Esophagus squamous epithelium (tissue), 5 donors: ENCODE results near the gene RNF150. TPM values are rescaled to one million over a fixed set of nuclear protein-coding genes. Genes with fewer than 3 reads are reported as not detected.

Experiments used
- DNase-seq: peaks from one replicate; lab custom pipeline; 2025; lab: John Stamatoyannopoulos, UW
- H3K27ac ChIP-seq, 4 donors: fragments of 200-600 bp; sonication (generic); one replicate each; pipeline ENCODE4 v1.5.1; 2016 to 2019; ENCODE audit warnings: mild to moderate bottlenecking in 1 of 4
- H3K27me3 ChIP-seq, 4 donors: fragments of 200-600 bp; sonication (generic); 1 replicate in 3 of 4; 2 replicates in 1 of 4; pipeline versions ENCODE4 v1.5.1 to v1.6.0; 2017 to 2021; ENCODE audit warnings: antibody characterized with exemption in 1 of 4
- H3K36me3 ChIP-seq, 3 donors: fragments of 200-600 bp; sonication (generic); one replicate each; pipeline ENCODE4 v1.5.1; 2016 to 2019
- H3K4me1 ChIP-seq, 3 donors: fragments of 200-600 bp; sonication (generic); one replicate each; pipeline ENCODE4 v1.5.1; 2017 to 2019
- H3K4me3 ChIP-seq, 4 donors: fragments of 200-600 bp; sonication (generic); 1 replicate in 3 of 4; 2 replicates in 1 of 4; pipeline ENCODE4 v1.5.1; 2016 to 2019; ENCODE audit warnings: mild to moderate bottlenecking in 2 of 4, moderate library complexity in 1 of 4
- H3K9me3 ChIP-seq, 3 donors: fragments of 200-600 bp; sonication (generic); one replicate each; pipeline ENCODE4 v1.5.1; 2016 to 2019
- POLR2A ChIP-seq, 4 donors: fragments of 450-650 bp; IDR thresholded peaks; one replicate each; pipeline ENCODE4 v1.6.1; 2017; ENCODE audit warnings: antibody characterized with exemption in 4 of 4, mild to moderate bottlenecking in 4 of 4, moderate library complexity in 3 of 4
- WGBS, 2 donors: methylation state at CpG; one replicate each; pipeline ENCODE4 v1.1.5; 2018; 5-methylcytosine and 5-hydroxymethylcytosine counted together
- intact Hi-C: fragments of 100-400 bp; cut with DNase I; formaldehyde crosslinking; loops from one replicate; pipeline ENCODE4 v1.15.0; 2022
- total RNA-seq, 4 donors: library from RNA; depleted of rRNA; stranded (reverse); fragments of >200 nt; gene quantifications; one replicate each; pipeline ENCODE4 v1.1.0, GENCODE V29; 2016
- TF ChIP-seq, protein P1 (sequence below), 6 experiments: fragments of 450-650 bp in 4 of 6; fragments of 200-600 bp in 2 of 6; sonication (generic) in 2 of 6; IDR thresholded peaks; one replicate each; pipeline ENCODE4 v1.5.1; 2016 to 2019; ENCODE audit warnings: antibody characterized with exemption in 6 of 6, mild to moderate bottlenecking in 4 of 6, moderate library complexity in 4 of 6
- donor health status: DM: yes; HTN: yes; CAD: no.

RNF150 gene
- total RNA-seq, 4 donors from 2014 or later = 0.23 to 6.7 (median 4.5) TPM

DNA sequence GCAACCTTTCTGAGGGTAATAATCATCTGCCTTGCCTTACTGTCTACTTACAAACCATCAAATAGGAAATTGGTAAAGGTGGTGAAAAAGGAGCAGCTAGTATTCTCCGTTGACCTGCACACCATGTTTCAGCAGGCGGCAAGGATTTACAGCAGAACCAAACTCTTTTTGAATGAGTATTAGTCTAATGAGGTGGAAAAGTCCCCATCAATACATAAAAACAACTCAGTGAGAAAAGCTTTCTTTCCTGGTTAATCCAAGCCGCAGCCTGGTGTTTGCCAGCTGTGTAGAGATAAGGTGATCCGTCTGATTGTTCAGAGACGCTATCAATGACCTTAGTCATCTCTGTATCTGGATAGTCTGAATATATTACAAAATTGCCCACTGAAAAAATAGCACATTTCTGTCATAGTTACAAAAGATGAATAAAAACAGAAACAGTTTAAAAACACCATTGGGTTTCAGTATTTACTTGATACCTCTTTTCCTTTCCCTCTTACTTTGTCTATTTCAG lies 266.7 kb downstream of the RNF150 start:
- intact Hi-C loops = loop anchor here (10.0 kb wide), 1 partner anchor 268 kb away; the partner anchor contains the start of gene RNF150

DNA sequence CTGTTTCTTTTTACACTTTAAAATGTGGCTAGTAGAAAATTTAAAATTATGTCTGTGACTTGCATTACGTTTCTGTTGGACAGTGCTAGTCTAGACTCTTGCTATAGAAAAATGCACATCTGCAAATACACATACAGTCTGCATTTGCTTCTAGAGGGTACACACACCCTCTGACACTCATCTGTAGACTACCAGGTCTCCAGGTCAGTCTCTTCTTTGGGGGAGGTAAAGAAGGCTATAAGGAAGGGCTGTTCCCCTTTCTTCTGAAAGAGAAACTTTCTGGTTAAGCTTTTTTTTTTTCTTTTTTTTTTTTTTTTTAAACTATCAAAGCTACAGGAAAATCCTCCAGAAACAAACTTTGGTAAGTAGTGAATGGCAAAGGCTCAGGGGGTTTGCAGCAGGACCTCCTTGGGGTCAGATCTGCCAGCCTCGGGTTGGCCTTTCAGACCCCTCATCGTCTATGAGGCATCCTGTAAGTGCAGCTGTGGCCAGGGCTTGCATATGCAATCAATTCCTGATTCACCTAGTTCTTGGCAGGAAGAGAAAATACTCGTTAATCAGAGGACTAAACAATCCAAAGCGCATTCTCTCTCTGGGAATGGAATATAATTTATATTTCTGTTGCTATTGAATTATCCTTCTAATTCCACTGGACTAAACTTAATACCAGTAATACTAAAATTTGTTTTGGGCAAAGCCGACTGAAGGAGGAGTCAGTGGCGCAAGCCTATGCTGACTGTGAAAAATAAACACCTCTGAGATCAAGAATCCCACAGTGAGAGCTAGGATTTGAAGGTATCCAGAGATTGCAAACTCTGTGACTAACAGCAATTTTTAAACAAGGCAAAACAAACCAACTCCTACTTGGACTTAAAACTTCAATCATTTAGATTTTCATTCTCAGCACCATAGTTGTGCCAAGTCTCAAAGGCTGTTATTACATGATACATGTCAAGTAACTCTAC lies 267.7 kb downstream of the RNF150 start:
- H3K27ac ChIP-seq = no peak overlapping the region

More for the DNA sequence above, 266.7 kb downstream of the RNF150 start:
- DNase-seq = no peak
- 72 to 84% methylated on average over 5 of the region's 5 CpGs for WGBS, 2 donors
- Histone ChIP-seq H3K27ac (no peak overlapping the region), H3K27me3 (no peaks in the 10 kb centered on the region), H3K9me3 (no peaks in the 10 kb centered on the region), H3K4me3 (no peak overlapping the region), H3K36me3 (no peaks in the 10 kb centered on the region), H3K4me1 (no peaks in the 10 kb centered on the region)
- TF ChIP-seq POLR2A (IDR thresholded peaks at IDR 0.05) = no peak
- TF ChIP-seq, protein P1, sequence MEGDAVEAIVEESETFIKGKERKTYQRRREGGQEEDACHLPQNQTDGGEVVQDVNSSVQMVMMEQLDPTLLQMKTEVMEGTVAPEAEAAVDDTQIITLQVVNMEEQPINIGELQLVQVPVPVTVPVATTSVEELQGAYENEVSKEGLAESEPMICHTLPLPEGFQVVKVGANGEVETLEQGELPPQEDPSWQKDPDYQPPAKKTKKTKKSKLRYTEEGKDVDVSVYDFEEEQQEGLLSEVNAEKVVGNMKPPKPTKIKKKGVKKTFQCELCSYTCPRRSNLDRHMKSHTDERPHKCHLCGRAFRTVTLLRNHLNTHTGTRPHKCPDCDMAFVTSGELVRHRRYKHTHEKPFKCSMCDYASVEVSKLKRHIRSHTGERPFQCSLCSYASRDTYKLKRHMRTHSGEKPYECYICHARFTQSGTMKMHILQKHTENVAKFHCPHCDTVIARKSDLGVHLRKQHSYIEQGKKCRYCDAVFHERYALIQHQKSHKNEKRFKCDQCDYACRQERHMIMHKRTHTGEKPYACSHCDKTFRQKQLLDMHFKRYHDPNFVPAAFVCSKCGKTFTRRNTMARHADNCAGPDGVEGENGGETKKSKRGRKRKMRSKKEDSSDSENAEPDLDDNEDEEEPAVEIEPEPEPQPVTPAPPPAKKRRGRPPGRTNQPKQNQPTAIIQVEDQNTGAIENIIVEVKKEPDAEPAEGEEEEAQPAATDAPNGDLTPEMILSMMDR (IDR thresholded peaks at IDR 0.05) = no peak

DNA sequence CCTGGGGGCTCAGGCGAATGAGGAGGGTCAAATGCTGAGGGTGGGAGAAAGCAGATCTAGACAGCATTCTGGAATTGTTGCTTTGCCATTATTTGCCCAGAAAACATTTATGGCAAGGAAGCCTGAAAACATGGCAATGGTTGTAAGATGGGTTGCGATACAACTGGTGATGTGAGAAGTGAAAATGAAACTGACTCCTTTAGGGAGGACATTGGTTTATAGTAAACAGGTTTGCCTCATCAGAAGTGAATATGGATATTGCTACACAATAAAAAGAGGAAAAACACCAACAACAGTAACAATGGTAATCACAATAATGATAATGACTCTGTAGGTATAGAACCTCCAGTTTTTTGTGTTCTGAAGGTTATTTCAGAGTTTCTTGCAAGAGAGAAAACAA lies 270.1 kb downstream of the RNF150 start:
- intact Hi-C loops = loop anchor here (10.0 kb wide), 1 partner anchor 272 kb away; the partner anchor contains the start of gene RNF150
- Histone ChIP-seq H3K4me1 (no peaks in the 10 kb centered on the region), H3K9me3 (no peaks in the 10 kb centered on the region), H3K27ac (no peak overlapping the region), H3K36me3 (no peaks in the 10 kb centered on the region), H3K27me3 (no peaks in the 10 kb centered on the region), H3K4me3 (no peak overlapping the region)
- 72 to 78% methylated on average over 2 of the region's 2 CpGs for WGBS, 2 donors
- DNase-seq = no peak
- TF ChIP-seq, protein P1 (IDR thresholded peaks at IDR 0.05) = no peak
- no peak for TF ChIP-seq POLR2A (IDR thresholded peaks at IDR 0.05)

More for the DNA sequence above, 267.7 kb downstream of the RNF150 start:
- Histone ChIP-seq H3K27me3 (no peaks in the 10 kb centered on the region), H3K4me3 (no peak overlapping the region), H3K9me3 (no peaks in the 10 kb centered on the region), H3K36me3 (no peaks in the 10 kb centered on the region), H3K4me1 (no peaks in the 10 kb centered on the region)
- 61 to 77% methylated on average over 7 of the region's 7 CpGs for WGBS, 2 donors
- intact Hi-C loops = loop anchor here (10.0 kb wide), 1 partner anchor 269 kb away; the partner anchor contains the start of gene RNF150
- TF ChIP-seq POLR2A (IDR thresholded peaks at IDR 0.05) = no peak
- TF ChIP-seq, protein P1 (IDR thresholded peaks at IDR 0.05) = no peak
- DNase-seq = no peak

DNA sequence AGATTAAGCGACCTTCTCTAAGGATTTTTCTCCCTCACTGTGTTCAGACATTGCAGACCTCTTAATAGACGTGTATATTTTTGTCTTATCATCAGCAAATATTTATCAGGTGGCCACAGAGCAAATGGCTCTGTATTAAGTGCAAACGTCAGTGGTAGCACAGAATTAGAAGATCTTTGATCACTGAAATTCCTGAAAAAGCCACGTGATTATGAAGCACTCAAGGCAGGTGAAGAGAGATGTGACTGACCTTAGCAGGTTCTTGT lies 271.2 kb downstream of the RNF150 start:
- Histone ChIP-seq H3K4me1 (peaks cover 0 to 6% (median 0%) of the 10 kb centered on the region in 3 donors), H3K9me3 (no peaks in the 10 kb centered on the region), H3K27ac (no peak overlapping the region), H3K36me3 (no peaks in the 10 kb centered on the region), H3K27me3 (no peaks in the 10 kb centered on the region), H3K4me3 (no peak overlapping the region)
- TF ChIP-seq, protein P1 (IDR thresholded peaks at IDR 0.05) = no peak
- no peak for TF ChIP-seq POLR2A (IDR thresholded peaks at IDR 0.05)
- intact Hi-C loops = loop anchor here (10.0 kb wide), 1 partner anchor 273 kb away; the partner anchor contains the start of gene RNF150
- WGBS, 2 donors = 60 to 65% methylated on average over 4 of the region's 4 CpGs
- DNase-seq = no peak
